K562 (cell line): ENCODE results near the gene SLC3A2. TPM values are rescaled to one million over a fixed set of nuclear protein-coding genes. Genes with fewer than 3 reads are reported as not detected.
A peak's percentile ranks its signal among the peaks of the same experiment; 100 is the strongest.

ENCODE experiments used
- ADNP ChIP-seq: fragments of 200-800 bp; sonication (Bioruptor generic); IDR thresholded peaks from 2 replicates; pipeline ENCODE4 v1.6.1; 2016; ENCODE audit warnings: missing genetic modification characterization, missing compliant biosample characterization
- CEBPG ChIP-seq, 3 experiments: fragments of 200-800 bp in 1 of 3; sonication (Bioruptor generic) in 1 of 3; sonication (generic) in 1 of 3; formaldehyde crosslinking in 1 of 3; IDR thresholded peaks in 2 of 3; conservative IDR thresholded peaks in 1 of 3; 2 replicates each; pipeline versions ENCODE4 v1.6.1 to v1.8.0; 2016 to 2022; ENCODE audit warnings: missing compliant biosample characterization in 2 of 3, missing genetic modification characterization in 2 of 3, mild to moderate bottlenecking in 1 of 3, missing genetic modification reagents in 1 of 3
- E2F4 ChIP-seq: sonication (generic); formaldehyde crosslinking; IDR thresholded peaks from 2 replicates; pipeline ENCODE4 v1.8.0; 2022; ENCODE audit warnings: mild to moderate bottlenecking, low read depth, missing genetic modification reagents
- E2F6 ChIP-seq, 2 experiments: IDR thresholded peaks; 2 replicates each; pipeline ENCODE4 v1.6.1; 2011; ENCODE audit warnings: borderline replicate concordance in 1 of 2, control low read depth in 1 of 2, low read depth in 1 of 2, low read length in 1 of 2, mild to moderate bottlenecking in 1 of 2, mixed read lengths in 1 of 2, moderate library complexity in 1 of 2; ENCODE audit not compliant: insufficient read depth in 1 of 2, insufficient read length in 1 of 2, poor library complexity in 1 of 2, severe bottlenecking in 1 of 2; ENCODE audit errors: extremely low read depth in 1 of 2
- FOSL1 ChIP-seq: fragments of 200-800 bp; sonication (Bioruptor generic); conservative IDR thresholded peaks from 2 replicates; pipeline ENCODE4 v1.6.1; 2016; ENCODE audit warnings: missing genetic modification characterization, missing compliant biosample characterization
- GMEB1 ChIP-seq: fragments of 250-450 bp; sonication (Bioruptor Pico); IDR thresholded peaks from 2 replicates; pipeline ENCODE4 v1.4.0; 2020; ENCODE audit warnings: mild to moderate bottlenecking
- L3MBTL2 ChIP-seq: fragments of 450-650 bp; IDR thresholded peaks from 2 replicates; pipeline ENCODE4 v1.6.1; 2016; ENCODE audit warnings: mild to moderate bottlenecking, moderate library complexity
- MEF2D ChIP-seq: conservative IDR thresholded peaks from 2 replicates; pipeline ENCODE4 v1.6.1; 2016; ENCODE audit warnings: low read depth, missing genetic modification characterization, missing compliant biosample characterization
- MXD1 ChIP-seq: fragments of 250-450 bp; sonication (Bioruptor Pico); IDR thresholded peaks from 2 replicates; pipeline ENCODE4 v1.8.0; 2021; ENCODE audit warnings: borderline replicate concordance, mild to moderate bottlenecking, moderate library complexity; ENCODE audit not compliant: poor library complexity, severe bottlenecking
- NCOA6 ChIP-seq: fragments of 450-650 bp; IDR thresholded peaks from 2 replicates; pipeline ENCODE4 v1.6.1; 2017; ENCODE audit warnings: mild to moderate bottlenecking
- NKRF ChIP-seq: fragments of 450-650 bp; IDR thresholded peaks from 2 replicates; pipeline ENCODE4 v1.6.1; 2016; ENCODE audit warnings: borderline replicate concordance
- PHB ChIP-seq: fragments of 250-450 bp; sonication (Bioruptor Pico); IDR thresholded peaks from 2 replicates; pipeline ENCODE4 v1.5.0; 2021
- SMARCC2 ChIP-seq: fragments of 450-650 bp; IDR thresholded peaks from 2 replicates; pipeline ENCODE4 v1.6.1; 2017; ENCODE audit warnings: antibody characterized with exemption, moderate library complexity, mild to moderate bottlenecking, low read depth
- SMARCE1 ChIP-seq: fragments of 450-650 bp; IDR thresholded peaks from 2 replicates; pipeline ENCODE4 v1.7.1; 2016; ENCODE audit warnings: mild to moderate bottlenecking
- SREBF1 ChIP-seq: fragments of 150-350 bp; IDR thresholded peaks from 2 replicates; pipeline ENCODE4 v1.6.1; 2014; ENCODE audit warnings: antibody characterized with exemption, low read depth, low read length, borderline replicate concordance
- TBP ChIP-seq: optimal IDR thresholded peaks from 2 replicates; pipeline ENCODE3; 2011; ENCODE audit warnings: low read depth, low read length, improper control_type of control experiment
- ZBED1 ChIP-seq: IDR thresholded peaks from 2 replicates; pipeline ENCODE4 v1.6.1; 2014
- ZBTB17 ChIP-seq: fragments of 450-650 bp; formaldehyde crosslinking; IDR thresholded peaks from 2 replicates; pipeline ENCODE4 v1.4.0; 2020; ENCODE audit warnings: mild to moderate bottlenecking
- ZC3H8 ChIP-seq: fragments of 450-650 bp; IDR thresholded peaks from 2 replicates; pipeline ENCODE4 v1.6.1; 2017
- ZNF140 ChIP-seq: fragments of 250-450 bp; sonication (Bioruptor Pico); IDR thresholded peaks from 2 replicates; pipeline ENCODE4 v1.8.0; 2021; ENCODE audit warnings: moderate library complexity, mild to moderate bottlenecking, inconsistent platforms
- ZNF586 ChIP-seq: fragments of 450-650 bp; formaldehyde crosslinking; conservative IDR thresholded peaks from 2 replicates; pipeline ENCODE4 v1.4.0; 2020; ENCODE audit warnings: mild to moderate bottlenecking, moderate library complexity
- ZNF830 ChIP-seq: fragments of 250-450 bp; sonication (Bioruptor Pico); IDR thresholded peaks from 2 replicates; pipeline ENCODE4 v1.5.0; 2021; ENCODE audit warnings: mild to moderate bottlenecking
- polyA plus RNA-seq, 8 experiments: library from polyadenylated mRNA; depleted of rRNA in 4 of 8; stranded (reverse) in 5 of 8; unstranded in 3 of 8; fragments of >200 nt; fragmentation: Nextera tagmentation in 2 of 8; fragmentation: Illumina TruSeq in 1 of 8; extraction: Ambion mirVana in 2 of 8; extraction: Trizol in 1 of 8; gene quantifications; 2 replicates each; pipeline versions ENCODE4 v1.2.1 to v1.2.3, GENCODE V29; 2011 to 2014; ENCODE audit warnings: inconsistent platforms in 1 of 8, missing spikeins in 1 of 8
- total RNA-seq, 7 experiments: library from RNA; depleted of rRNA in 6 of 7; stranded (reverse); fragments of >200 nt in 6 of 7; fragmentation: Illumina TruSeq in 2 of 7; extraction: Trizol in 2 of 7; gene quantifications; 2 replicates each; pipeline versions ENCODE4 v1.2.1 to v1.2.3, GENCODE V29; 2011 to 2021; ENCODE audit warnings: low replicate concordance in 1 of 7

The SLC3A2 gene
- total and polyA plus RNA-seq, 9 of the 15 experiments (the other 6 are each of a cell fraction or from before 2014, with no cell fraction given), result 20.0 to 296 (median 214) TPM

- TF ChIP-seq GMEB1 (CRISPR knock-in tag) (peak; percentile 19; the same call in 1 of the 2 replicates), FOSL1 (tag) (peak; percentile 68), PHB (CRISPR knock-in tag) (no peak), ZNF830 (CRISPR knock-in tag) (no peak), E2F4 (CRISPR knock-in tag) (no peak), ZBTB17 (no peak), TBP (no peak), SMARCE1 (0 out of 2 replicates have a peak, but pooled peaks have one; percentile 49), ZBED1 (no peak), NKRF (peak; percentile 62; the same call in 1 of the 2 replicates), MXD1 (CRISPR knock-in tag) (no peak), L3MBTL2 (no peak; the same call in 1 of the 2 replicates), ZNF140 (CRISPR knock-in tag) (no peak), NCOA6 (no peak), CEBPG (CRISPR knock-in tag; IDR thresholded peaks at IDR 0.05) (no peak), CEBPG (tag; conservative IDR thresholded peaks at IDR 0.05 in 1 of 2, IDR thresholded peaks at IDR 0.05 in 1 of 2) (no peak), MEF2D (no peak), E2F6 (IDR thresholded peaks at IDR 0.05; ENCODE audit: borderline replicate concordance in 1 of 2, extremely low read depth in 1 of 2, insufficient read depth in 1 of 2, insufficient read length in 1 of 2, low read depth in 1 of 2, low read length in 1 of 2, poor library complexity in 1 of 2, severe bottlenecking in 1 of 2) (peak in 1 of 2 experiments; percentile 34), ZNF586 (CRISPR knock-in tag) (no peak), ADNP (tag) (no peak), ZC3H8 (no peak), SREBF1 (no peak), SMARCC2 (no peak)
These were observed 49.0 kb upstream of the SLC3A2 start, which contains the start of gene STX5 (continued) for GRCh38 chr11:62831520-62832335.
